Muscle of leg (tissue), 11 donors: Measurements from ENCODE around the gene RFX7. TPM values are rescaled to one million over a fixed set of nuclear protein-coding genes. Genes with fewer than 3 reads are reported as not detected.
A peak's percentile ranks its signal among the peaks of the same experiment; 100 is the strongest.

Experiments used
- DNase-seq: peaks from one replicate; pipeline ENCODE4 v3.0.0; 2013
- H3K27ac ChIP-seq: one replicate; pipeline ENCODE4 v1.5.1; 2013; ENCODE audit warnings: mild to moderate bottlenecking, low read length, control low read depth
- H3K27me3 ChIP-seq: one replicate; pipeline ENCODE4 v1.6.1; 2013; ENCODE audit warnings: low read length; ENCODE audit not compliant: control insufficient read depth, insufficient read depth
- H3K36me3 ChIP-seq: one replicate; pipeline ENCODE4 v1.6.1; 2013; ENCODE audit warnings: low read length; ENCODE audit not compliant: control insufficient read depth, insufficient read depth
- H3K4me1 ChIP-seq: one replicate; pipeline ENCODE4 v1.6.1; 2013; ENCODE audit warnings: low read length; ENCODE audit not compliant: control insufficient read depth, insufficient read depth
- H3K4me3 ChIP-seq: one replicate; pipeline ENCODE4 v1.5.1; 2013; ENCODE audit warnings: low read length, control low read depth
- H3K9me3 ChIP-seq: replicated peaks from 2 replicates; pipeline ENCODE4 v1.6.1; 2013; ENCODE audit warnings: low read depth, low read length; ENCODE audit not compliant: control insufficient read depth
- WGBS: methylation state at CpG from one replicate; pipeline ENCODE4 v1.1.5; 2013; ENCODE audit warnings: missing lambda C conversion rate; ENCODE audit not compliant: insufficient coverage; 5-methylcytosine and 5-hydroxymethylcytosine counted together
- polyA plus RNA-seq, 8 donors: library from polyadenylated mRNA; unstranded; fragments of 120-200 nt; gene quantifications; one replicate each; pipeline versions ENCODE4 v1.2.1 to v1.2.3, GENCODE V29; 2013; ENCODE audit warnings: inconsistent platforms in 1 of 8, low replicate concordance in 1 of 8; ENCODE audit not compliant: insufficient read length in 8 of 8, insufficient read depth in 1 of 8
- total RNA-seq: library from RNA; stranded (reverse); fragments of 120-200 nt; gene quantifications from one replicate; pipeline ENCODE4 v1.2.4, GENCODE V29; 2013

Gene RFX7
- total and polyA plus RNA-seq, 9 donors: 6.1 to 14.5 (median 11.0) TPM

GRCh38 chr15:56040081-56041035 is 203.3 kb downstream of the RFX7 start:
- H3K4me1 ChIP-seq: no peaks in the 10 kb centered on the region
- WGBS: 16% methylated on average over 7 of the region's 8 CpGs
- peak overlapping the region; percentile 45 for H3K27ac ChIP-seq
- DNase-seq: peak; percentile 92
- H3K36me3 ChIP-seq: no peaks in the 10 kb centered on the region
- no peaks in the 10 kb centered on the region for H3K27me3 ChIP-seq
- no peaks in the 10 kb centered on the region for H3K9me3 ChIP-seq
- no peak overlapping the region for H3K4me3 ChIP-seq

DNA sequence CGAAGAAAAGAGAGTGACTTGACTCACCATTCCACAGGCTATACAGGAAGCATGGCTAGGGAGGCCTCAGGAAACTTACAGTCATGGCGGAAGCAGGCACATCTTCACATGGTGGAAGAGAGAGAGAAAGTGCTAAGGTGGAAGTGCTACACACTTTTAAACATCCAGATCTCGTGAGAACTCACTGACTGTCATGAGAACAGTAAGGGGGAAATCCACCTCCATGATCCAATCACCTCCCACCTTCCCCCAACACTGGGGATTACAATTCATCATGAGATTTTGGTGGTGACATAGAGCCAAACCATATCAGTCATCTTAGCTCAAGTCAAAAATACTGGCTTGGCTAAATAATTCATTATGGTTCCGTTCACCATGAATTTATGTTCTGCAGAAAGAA is 205.0 kb downstream of the RFX7 start:
- Histone ChIP-seq H3K27ac (no peak overlapping the region), H3K4me3 (no peak overlapping the region), H3K9me3 (no peaks in the 10 kb centered on the region), H3K4me1 (no peaks in the 10 kb centered on the region), H3K36me3 (no peaks in the 10 kb centered on the region), H3K27me3 (no peaks in the 10 kb centered on the region)
- DNase-seq: no peak
- WGBS: no CpG with 5 or more reads among the region's 4 CpGs

GRCh38 chr15:56038015-56038414 is 205.7 kb downstream of the RFX7 start:
- no peak overlapping the region for H3K27ac ChIP-seq
- DNase-seq: peak; percentile 25
- no peaks in the 10 kb centered on the region for H3K9me3 ChIP-seq
- H3K27me3 ChIP-seq: no peaks in the 10 kb centered on the region
- H3K4me1 ChIP-seq: no peaks in the 10 kb centered on the region
- no peak overlapping the region for H3K4me3 ChIP-seq
- WGBS: 29% methylated on average over 2 of the region's 3 CpGs
- H3K36me3 ChIP-seq: no peaks in the 10 kb centered on the region

Other genes with a start within 250 kb of the RFX7 start
- gene TEX9, start 121.5 kb upstream of the RFX7 start, total RNA-seq: 3.2 TPM
- gene TEX9, start 121.5 kb upstream of the RFX7 start, polyA plus RNA-seq: 1 to 10 TPM; 1.8 to 4.1 (median 1.9) TPM
- 5.1 TPM for gene MNS1, start 221.3 kb upstream of the RFX7 start, total RNA-seq
- gene MNS1, start 221.3 kb upstream of the RFX7 start, polyA plus RNA-seq: 1 to 10 TPM; 6.2 to 9.3 (median 7.7) TPM